Right lung (tissue), 5 donors: Measurements from ENCODE around the gene SNURF. TPM values are rescaled to one million over a fixed set of nuclear protein-coding genes. Genes with fewer than 3 reads are reported as not detected.
"Not testable (repeated sequence)": the region's sequence is repeated elsewhere in the genome, so short reads cannot be mapped to it uniquely, and the experiment has no call there.

Experiments
- DNase-seq, 2 donors: peaks; one replicate each; pipeline ENCODE4 v3.0.0-alpha.2; 2013
- polyA plus RNA-seq, 5 donors: library from polyadenylated mRNA; unstranded; fragments of 120-200 nt; gene quantifications; one replicate each; pipeline versions ENCODE4 v1.2.1 to v1.2.3, GENCODE V29; 2013; ENCODE audit warnings: inconsistent platforms in 1 of 5, low replicate concordance in 1 of 5; ENCODE audit not compliant: insufficient read length in 5 of 5, insufficient read depth in 1 of 5

The SNURF gene
- polyA plus RNA-seq, 5 donors = 4.2 to 51.7 (median 23.9) TPM

- DNase-seq = no peak
Observed at GRCh38 chr15:24962880-24963279, 8.1 kb downstream of the SNURF start.

- DNase-seq = no peak
Observed at GRCh38 chr15:24966364-24967103, 11.7 kb downstream of the SNURF start.

- no peak for DNase-seq
Observed at GRCh38 chr15:24971052-24971451, 16.3 kb downstream of the SNURF start.

- DNase-seq = no peak
Observed at GRCh38 chr15:24971772-24972171, 17.0 kb downstream of the SNURF start.

- not testable (repeated sequence) for DNase-seq
Observed at GRCh38 chr15:24972707-24973106, 17.9 kb downstream of the SNURF start.

GRCh38 chr15:24976932-24977331 is 22.1 kb downstream of the SNURF start:
- no peak for DNase-seq

GRCh38 chr15:24977686-24978085 is 22.9 kb downstream of the SNURF start:
- no peak for DNase-seq

- no peak for DNase-seq
Observed at GRCh38 chr15:24985224-24985623, 30.4 kb downstream of the SNURF start.

- no peak for DNase-seq
Observed at GRCh38 chr15:24986653-24987052, 31.9 kb downstream of the SNURF start.

Other genes with a start within 250 kb of the SNURF start
- gene SNRPN, start within 50 bp of the SNURF start, polyA plus RNA-seq = 100 to 1,000 TPM; 209 to 276 (median 264) TPM